ENCODE data around the gene ADAMTS18. TPM values are rescaled to one million over a fixed set of nuclear protein-coding genes. Genes with fewer than 3 reads are reported as not detected.

The ADAMTS18 gene
- total RNA-seq, 1 donor from 2014 or later, result 5.5 TPM

- DNase-seq (ENCODE audit: low read depth, low spot score), result no peak
These were observed 104.3 kb downstream of the ADAMTS18 start for GRCh38 chr16:77330332-77331042.

GRCh38 chr16:77328768-77329167 lies 106.1 kb downstream of the ADAMTS18 start:
- DNase-seq (ENCODE audit: low read depth, low spot score), result no peak

GRCh38 chr16:77328274-77328673 lies 106.6 kb downstream of the ADAMTS18 start:
- no peak for DNase-seq (ENCODE audit: low read depth, low spot score)

GRCh38 chr16:77327717-77328116 lies 107.1 kb downstream of the ADAMTS18 start:
- DNase-seq (ENCODE audit: low read depth, low spot score), result no peak

GRCh38 chr16:77324729-77325128 lies 110.1 kb downstream of the ADAMTS18 start:
- DNase-seq (ENCODE audit: low read depth, low spot score), result no peak

GRCh38 chr16:77323695-77324094 lies 111.1 kb downstream of the ADAMTS18 start:
- DNase-seq (ENCODE audit: low read depth, low spot score), result no peak

- DNase-seq (ENCODE audit: low read depth, low spot score), result no peak
These were observed 112.1 kb downstream of the ADAMTS18 start for GRCh38 chr16:77322757-77323156.

GRCh38 chr16:77317059-77317458 lies 117.8 kb downstream of the ADAMTS18 start:
- no peak for DNase-seq (ENCODE audit: low read depth, low spot score)

- DNase-seq (ENCODE audit: low read depth, low spot score), result no peak
These were observed 124.0 kb downstream of the ADAMTS18 start for GRCh38 chr16:77310877-77311276.

- DNase-seq (ENCODE audit: low read depth, low spot score), result peak; percentile 78
These were observed 126.7 kb downstream of the ADAMTS18 start for GRCh38 chr16:77308163-77308561.

GRCh38 chr16:77307426-77308162 lies 127.2 kb downstream of the ADAMTS18 start:
- no peak for DNase-seq (ENCODE audit: low read depth, low spot score)

GRCh38 chr16:77306075-77306474 lies 128.8 kb downstream of the ADAMTS18 start:
- DNase-seq (ENCODE audit: low read depth, low spot score), result no peak

GRCh38 chr16:77304877-77305276 lies 130.0 kb downstream of the ADAMTS18 start:
- DNase-seq (ENCODE audit: low read depth, low spot score), result no peak

GRCh38 chr16:77304134-77304533 lies 130.7 kb downstream of the ADAMTS18 start:
- no peak for DNase-seq (ENCODE audit: low read depth, low spot score)

- DNase-seq (ENCODE audit: low read depth, low spot score), result no peak
These were observed 132.2 kb downstream of the ADAMTS18 start for GRCh38 chr16:77302674-77303073.

- DNase-seq (ENCODE audit: low read depth, low spot score), result no peak
These were observed 132.6 kb downstream of the ADAMTS18 start for GRCh38 chr16:77302249-77302648.

- no peak for DNase-seq (ENCODE audit: low read depth, low spot score)
These were observed 134.6 kb downstream of the ADAMTS18 start for GRCh38 chr16:77300256-77300655.

- no peak for DNase-seq (ENCODE audit: low read depth, low spot score)
These were observed 135.4 kb downstream of the ADAMTS18 start for GRCh38 chr16:77299395-77299794.

- peak; percentile 97 for DNase-seq (ENCODE audit: low read depth, low spot score)
These were observed 136.1 kb downstream of the ADAMTS18 start for GRCh38 chr16:77298418-77299360.

GRCh38 chr16:77297996-77298395 lies 136.8 kb downstream of the ADAMTS18 start:
- DNase-seq (ENCODE audit: low read depth, low spot score), result no peak

GRCh38 chr16:77295896-77296295 lies 138.9 kb downstream of the ADAMTS18 start:
- DNase-seq (ENCODE audit: low read depth, low spot score), result no peak

Data from pulmonary artery endothelial cell (primary cell).